Stimulated activated naive CD4-positive, alpha-beta T cell treated with Interleukin-2 at 50 U/mL for 16 hours (primary cell): ENCODE measurements around the gene PROX2.

Experiments used
- DNase-seq: peaks from one replicate; lab custom pipeline; 2025; lab: John Stamatoyannopoulos, UW

Gene PROX2

DNA sequence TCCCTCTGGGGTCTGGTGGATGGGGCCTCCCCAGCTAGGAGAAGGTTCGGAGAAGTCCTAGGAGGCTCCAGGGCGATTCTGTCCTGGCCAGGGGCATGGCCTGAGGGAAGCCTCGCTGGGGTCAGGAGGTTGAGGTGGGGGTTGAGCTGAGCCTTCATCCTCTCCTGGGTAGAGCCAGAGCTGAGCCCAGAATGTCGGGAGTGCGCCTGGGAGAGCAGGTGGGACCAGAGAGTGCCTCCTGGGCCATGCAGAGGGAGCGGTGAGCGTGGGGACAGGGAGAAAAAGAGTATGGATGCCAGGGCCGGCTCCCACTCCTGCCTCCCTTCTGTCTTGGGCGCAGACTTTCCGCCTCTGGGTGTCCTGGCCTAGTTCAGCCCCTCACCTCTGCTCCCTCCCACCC lies 34.0 kb upstream of the PROX2 start:
- DNase-seq, result no peak

DNA sequence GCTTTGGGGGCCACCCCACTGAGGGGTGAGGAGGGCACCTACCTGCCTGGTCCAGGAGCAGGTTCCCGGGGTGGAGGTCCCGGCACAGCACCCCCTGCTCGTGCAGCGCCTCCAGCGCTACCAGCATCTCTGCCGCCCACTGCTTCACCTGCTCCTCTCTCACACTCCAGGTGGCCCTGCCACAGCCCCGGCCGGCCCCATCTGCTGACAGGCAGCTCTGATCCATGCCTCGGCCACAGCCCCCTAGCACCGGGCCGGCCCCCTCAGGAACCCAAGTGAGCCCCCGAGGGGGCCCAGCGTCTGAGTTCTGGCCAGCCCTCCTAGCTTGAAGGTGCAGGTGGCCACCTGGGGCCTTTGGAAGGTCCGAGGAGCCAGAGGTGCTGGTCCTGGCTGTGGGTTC lies 33.6 kb upstream of the PROX2 start:
- DNase-seq, result no peak

DNA sequence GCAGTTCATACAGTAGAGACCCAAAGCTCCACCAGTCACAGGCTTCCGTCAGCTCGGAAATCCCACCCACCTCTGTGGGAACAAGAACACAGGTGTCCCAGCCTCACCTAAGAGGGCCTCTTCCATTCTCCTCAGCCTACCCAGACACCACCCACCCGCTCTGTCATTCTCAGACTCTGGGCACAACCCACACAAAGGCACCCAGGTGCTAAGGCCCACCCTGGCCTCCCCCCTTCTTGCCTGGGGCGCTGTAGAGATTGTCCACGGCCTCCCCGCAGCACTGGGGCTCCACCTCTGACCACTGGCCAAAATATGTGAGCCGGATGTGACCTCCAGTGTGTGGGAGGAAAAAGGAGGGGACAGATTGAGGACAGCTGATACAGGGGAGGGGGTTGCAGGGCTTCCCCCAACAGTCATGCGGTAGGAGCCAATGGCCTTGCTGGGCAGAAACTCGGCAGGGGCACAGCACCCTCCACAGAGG lies 33.0 kb upstream of the PROX2 start:
- no peak for DNase-seq

DNA sequence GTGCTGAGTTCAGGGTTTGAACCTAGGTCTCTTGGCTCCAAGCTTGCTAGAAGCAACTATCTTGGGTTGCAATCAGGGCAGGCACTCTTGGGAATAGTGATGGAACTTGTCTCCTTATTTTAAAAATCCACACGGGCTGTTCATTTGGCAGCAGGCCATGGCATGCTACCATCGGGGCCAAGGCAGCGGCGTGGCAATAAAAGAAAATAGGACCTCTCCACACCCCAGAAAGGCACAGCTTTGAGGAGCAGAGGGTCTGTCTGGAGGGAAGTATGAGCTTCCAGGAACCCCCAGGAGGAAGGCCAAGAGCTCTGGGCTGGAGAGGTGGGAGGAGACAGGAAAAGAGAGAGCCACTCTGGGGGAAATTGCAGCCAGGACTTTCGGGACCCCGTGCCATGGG lies 31.8 kb upstream of the PROX2 start:
- no peak for DNase-seq

DNA sequence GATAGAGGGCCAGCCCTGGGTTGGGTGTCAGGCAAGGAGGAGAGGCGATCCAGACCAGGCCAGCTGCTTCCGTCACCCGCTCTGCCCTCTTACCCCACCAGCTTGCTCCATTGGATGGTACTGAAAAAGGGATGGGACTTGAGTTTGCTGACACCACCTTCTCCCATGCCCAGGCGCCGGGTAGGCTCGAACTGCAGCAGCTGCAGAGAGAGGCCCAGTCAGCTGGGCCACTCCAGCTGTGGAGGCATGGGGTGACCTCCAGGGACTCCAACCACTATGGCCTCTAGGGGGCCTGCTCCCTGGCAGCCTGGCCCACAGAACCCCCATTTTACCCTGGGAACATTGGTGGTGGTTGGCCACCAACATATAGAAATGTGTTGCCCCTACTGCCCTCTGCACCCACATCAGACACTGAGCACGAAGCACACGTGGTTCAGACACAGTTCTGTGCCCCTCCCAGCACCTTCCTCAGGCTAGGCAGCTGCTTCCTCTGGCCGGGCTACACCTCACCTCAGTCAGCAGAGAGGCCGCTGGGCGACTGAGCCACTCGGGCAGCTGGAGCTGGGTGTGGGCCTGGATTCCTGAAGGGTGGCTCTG lies 31.1 kb upstream of the PROX2 start:
- no peak for DNase-seq

DNA sequence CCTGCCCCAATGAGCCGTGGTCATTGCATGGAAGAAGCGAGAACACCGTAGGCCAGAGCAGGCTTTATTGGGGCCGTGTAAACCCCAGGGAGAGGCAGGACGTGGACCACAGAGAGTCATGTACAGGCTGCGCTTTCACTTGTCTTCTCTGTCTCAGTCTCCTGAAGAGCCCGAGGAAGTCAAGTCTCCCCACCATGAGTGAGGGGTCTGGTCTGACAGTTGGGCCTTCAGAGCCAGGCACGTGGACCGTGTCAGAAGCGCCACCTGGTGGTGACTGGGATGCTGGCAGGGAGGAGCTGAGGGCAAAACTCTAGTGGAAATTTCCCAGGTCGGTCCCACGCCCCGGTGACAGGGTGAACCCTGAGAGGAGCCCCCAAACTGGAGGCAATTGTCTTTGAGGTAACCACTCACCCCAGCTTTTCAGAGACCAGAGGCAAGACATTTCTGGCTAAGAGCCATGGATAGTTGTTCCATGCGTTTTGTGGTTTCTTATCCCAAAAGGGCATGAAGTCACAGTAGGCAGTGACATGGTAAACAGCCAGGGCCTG lies 29.7 kb upstream of the PROX2 start:
- DNase-seq, result peak; percentile 69

DNA sequence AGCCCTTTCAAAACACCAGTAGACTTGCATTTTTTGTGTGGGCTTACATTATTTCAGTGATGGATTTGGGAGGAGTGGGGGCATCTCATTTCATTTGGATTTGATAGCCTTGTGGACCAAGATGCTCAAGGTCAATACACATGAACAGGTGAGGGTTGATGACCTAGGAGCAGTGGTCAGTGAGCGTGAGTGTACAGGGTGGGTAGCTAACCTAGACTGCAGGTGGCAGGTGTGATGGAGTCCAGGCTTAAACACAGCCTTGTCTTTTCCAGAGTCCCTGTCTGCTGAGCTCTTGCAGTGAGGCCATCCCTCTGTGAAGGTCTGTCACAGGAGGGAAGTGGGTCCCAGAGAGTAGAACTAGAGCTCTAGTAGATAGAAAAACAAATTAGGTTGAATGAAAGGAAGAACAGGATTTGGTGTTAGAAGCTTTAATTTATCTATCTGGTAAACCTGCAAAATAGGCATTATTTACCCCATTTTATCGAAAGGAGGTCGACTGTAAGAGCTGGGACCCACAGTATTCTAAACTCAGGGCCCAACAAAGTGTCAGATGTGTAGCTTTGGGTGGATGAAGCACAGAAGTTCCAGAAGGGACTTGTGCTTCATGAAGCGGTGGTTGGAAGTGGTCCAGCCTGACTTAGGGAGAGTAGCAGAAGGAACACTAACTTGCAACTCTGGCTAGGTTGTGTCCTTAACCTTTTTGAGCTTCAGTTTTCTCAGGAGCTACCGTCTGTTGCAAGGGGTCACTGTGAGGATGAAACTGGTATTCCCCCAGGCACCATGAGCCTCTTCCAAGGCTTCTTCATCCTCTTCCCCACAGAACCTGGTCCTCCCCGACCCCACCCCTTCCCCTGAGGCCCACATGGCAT lies 28.9 kb upstream of the PROX2 start:
- DNase-seq, result no peak

DNA sequence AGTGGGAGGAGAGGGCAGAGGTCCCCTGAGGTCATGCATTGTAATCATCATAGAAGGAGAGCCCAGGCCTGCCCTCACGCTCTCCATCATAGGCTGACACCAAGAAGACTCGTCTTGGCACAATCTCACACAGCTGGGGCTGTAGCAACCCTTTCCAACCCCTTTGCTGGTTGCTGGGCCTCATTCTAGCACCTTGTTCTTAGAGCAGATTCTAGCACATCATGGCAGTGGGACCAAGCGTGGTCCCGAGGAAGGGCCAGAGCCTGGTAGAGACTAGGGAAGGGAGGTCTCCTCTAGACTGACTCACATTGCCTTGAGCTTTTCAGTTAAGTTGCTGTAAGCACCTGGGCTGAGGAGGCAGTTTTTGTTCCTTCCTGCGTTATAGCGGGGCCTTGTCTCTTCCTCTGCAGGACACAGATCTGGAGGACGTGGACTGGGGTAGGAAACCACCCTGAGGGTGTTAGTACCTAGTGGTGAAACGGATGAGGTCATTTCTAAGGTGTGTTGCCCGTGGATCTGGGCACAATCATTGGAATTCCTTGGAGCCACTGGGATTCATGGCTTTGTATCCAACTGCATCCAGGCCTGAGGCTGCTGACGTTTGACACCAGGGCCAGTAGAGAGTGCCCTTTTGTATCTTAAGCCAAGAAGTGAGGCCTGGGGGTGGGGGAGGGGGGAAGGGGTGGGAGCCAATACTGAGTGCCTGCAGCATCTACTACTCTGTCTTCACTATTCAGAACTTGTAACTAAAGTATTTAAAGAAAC lies 27.2 kb upstream of the PROX2 start:
- DNase-seq, result no peak

DNA sequence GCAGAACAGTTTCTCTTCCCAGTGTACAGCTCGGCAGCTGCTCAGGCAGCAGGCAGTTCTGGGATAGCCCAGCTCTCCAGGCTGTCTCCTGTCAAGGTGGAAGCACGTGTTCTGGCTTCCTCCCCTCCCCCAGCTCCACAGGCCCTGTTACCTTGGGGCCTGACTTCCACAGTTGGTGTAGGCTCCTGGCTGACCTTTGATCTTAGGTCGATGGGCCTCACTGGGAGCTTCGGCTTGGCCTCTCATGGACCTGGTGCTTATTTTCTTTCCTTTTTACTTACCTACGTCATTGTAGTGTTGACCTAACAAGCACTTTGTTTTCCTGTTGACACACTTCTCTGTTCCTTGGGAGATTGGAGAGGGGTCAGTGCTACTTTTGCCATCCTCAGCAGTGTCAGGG lies 22.7 kb upstream of the PROX2 start:
- DNase-seq, result no peak

DNA sequence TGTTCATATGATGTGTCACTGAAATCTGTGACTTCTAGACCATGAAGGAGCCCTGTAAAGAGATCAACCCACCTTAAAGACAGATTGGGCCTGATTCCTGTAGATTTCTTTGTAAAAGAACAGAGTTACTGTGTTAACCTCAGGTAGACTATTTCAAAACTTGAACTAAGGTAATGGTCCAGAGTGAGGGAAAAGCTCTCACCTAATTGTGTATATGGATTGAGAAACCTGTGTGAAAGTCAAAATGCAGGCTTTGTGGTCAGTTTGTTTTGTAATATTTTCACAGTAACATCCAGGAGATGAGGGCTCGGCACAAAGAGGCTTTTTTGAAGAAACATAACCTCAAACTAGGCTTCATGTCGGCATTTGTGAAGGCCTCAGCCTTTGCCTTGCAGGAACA lies 22.1 kb upstream of the PROX2 start:
- DNase-seq, result no peak

DNA sequence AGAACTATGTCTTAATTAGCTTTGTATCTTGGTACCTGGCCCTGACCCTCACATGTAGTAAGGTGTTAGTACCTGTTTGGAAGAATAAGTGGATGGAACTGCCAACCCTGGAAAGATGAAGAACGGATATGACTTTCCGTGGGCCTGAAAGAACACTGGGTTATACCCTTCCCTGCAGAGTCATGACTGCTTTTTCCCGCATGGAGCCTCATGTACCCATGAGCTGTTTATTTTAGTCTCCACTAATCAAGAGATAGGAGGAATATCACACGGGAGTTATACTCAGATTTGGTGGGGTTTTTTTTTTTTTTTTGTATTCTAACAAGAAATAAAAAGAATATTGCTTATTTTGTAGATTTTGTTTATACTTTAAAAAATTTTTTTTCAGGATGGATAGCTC lies 21.7 kb upstream of the PROX2 start:
- no peak for DNase-seq

DNA sequence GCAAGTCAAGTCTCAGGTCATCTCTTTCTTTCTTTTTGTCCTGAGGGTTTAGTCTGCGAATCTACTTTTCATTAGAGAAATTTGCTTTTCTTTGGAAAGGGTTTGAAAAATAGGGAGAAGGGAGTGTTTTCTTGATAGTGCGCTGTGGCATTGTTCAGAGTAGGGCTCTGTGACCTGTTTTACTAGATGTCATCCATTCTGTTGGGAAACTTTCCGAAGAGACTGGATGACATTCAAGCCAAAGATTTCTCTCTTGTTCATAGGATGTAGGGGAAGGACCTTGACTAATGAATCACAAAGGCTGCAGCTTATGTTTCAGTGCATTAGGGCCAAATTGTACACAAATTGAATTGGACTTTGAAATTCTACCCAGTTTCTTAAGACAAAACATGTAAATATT lies 20.5 kb upstream of the PROX2 start:
- no peak for DNase-seq

DNA sequence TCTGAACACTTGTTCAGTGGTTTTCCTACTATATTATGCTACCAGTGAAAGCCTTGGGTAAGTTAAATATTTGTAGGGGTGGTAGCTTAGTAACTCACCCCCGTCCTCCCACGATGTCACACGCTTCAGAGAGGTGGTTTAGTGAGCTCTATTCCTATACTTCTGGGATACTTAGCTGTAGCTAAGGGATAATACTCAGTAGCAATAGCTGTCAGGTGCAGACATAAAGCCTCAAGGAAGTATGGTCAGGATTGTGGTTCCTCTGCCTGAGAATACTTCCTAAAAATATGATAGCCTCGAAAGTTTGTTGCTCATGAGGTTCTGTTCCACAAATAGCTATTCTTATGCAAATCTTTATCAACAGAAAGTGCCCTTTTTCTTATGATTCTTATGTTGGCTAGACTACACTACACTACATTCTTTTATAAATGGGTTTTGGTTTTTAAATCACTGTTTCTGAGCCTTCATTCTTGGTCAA lies 17.7 kb upstream of the PROX2 start:
- no peak for DNase-seq

DNA sequence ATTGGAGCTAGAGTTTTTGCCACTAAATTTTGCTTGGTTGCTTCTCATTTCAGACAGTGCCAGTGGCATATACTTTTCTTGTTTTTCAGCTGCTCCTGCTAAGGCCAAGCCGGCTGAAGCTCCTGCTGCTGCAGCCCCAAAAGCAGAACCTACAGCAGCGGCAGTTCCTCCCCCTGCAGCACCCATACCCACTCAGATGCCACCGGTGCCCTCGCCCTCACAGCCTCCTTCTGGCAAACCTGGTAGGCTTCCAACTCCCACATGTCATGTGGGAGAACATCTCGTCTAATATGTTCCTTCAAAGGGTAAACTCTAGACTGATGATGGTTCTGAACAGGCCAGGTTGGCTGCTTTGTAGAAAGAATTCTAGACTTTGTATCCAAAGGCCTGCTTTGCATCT lies 16.8 kb upstream of the PROX2 start:
- no peak for DNase-seq

DNA sequence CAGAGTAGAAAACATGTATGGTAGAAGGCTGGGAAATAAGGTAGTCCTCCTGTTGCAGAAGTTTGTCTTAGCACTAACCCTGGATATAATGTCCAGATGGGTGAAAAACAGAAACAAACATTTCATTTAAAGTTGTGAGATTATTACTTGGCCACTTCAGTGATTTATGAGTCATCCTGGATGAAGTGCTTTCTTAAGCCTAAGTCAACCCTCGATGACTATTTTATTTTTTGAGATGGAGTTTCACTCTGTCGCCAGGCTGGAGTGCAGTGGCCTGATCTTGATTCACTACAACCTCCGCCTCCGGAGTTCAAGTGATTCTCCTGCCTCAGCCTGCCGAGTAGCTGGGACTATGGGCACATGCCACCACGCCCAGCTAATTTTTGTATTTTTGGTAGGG lies 15.9 kb upstream of the PROX2 start:
- DNase-seq, result no peak

DNA sequence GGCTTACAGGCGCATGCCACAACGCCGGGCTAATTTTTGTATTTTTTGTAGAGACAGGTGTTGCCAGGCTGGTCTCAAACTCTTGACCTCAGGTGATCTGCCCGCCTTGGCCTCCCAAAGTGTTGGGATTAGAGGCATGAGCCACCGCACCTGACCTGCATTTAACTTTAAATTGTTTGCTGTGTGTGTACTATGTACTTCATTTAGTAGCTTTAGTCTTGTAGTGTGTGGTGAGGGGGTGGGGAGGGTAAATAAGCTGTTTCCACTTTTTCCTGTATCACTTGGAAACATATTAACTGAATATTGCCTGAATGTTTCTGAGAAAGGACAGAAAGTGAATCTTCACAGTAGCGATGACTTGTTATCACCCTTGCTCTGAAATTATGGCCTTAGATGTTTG lies 14.3 kb upstream of the PROX2 start:
- no peak for DNase-seq

DNA sequence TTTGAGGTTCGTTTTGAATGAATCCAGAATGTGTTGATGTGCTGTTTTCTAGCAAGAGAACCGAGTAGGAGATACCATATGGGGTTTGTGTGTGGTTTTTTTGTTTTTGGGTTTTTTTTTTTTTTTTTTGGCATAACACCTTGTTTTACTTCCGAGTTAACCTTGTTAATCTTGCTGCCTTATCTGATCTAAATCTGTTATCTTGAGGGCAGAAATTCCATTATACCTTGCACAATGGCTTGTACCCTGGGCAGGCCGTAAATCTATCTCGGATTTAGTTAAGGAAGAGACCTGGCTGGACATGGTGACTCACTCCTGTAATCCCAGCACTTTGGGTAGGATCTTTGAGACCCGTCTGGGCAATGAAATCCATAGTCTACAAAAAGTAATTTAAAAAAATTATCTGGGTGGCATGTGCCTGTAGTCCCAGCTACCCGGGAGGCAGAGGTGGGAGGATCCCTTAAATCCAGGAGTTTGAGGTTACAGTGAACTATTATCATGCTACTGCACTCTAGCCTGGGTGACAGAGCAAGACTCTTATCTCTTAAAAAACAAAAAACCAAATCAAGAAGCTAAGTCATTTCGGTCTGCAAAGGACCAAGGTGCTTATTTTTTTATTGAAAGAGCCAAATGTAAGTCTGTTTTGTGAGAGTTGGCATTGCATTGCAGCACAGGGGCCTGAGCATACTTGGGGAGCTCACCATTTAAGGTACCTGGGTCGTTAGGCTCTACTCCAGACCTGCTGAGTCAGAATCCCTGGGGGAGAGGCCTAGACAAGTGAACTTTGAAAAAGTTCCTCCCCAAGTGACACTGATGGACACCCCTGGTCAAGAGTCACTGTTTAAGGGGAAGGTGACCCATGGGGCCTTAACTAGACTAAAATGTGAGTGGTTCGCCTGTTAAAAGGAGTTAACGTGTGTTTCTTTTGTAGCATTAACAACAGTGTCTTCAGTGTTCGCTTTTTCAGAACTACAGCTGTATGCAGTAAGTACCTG lies 12.5 kb upstream of the PROX2 start:
- DNase-seq, result no peak

DNA sequence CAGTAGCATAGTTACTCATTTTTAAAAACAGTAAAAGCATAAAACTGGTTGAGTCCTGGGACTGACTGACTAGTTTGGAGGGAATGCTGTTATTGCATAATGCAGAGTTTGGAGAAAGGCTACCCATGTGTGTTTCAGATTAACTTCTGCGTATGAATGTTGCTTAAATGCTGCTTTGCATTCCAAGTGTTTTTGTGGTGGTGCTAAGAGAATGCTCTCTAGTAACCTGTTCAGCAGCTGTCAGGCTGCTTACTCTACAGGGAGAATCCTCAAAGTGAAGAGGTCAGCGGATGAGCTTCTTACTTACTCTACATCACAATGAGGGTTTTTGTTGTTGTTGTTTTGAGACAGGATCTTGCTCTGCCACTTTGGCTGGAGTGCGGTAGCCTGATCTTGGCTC lies 10.1 kb upstream of the PROX2 start:
- DNase-seq, result no peak

DNA sequence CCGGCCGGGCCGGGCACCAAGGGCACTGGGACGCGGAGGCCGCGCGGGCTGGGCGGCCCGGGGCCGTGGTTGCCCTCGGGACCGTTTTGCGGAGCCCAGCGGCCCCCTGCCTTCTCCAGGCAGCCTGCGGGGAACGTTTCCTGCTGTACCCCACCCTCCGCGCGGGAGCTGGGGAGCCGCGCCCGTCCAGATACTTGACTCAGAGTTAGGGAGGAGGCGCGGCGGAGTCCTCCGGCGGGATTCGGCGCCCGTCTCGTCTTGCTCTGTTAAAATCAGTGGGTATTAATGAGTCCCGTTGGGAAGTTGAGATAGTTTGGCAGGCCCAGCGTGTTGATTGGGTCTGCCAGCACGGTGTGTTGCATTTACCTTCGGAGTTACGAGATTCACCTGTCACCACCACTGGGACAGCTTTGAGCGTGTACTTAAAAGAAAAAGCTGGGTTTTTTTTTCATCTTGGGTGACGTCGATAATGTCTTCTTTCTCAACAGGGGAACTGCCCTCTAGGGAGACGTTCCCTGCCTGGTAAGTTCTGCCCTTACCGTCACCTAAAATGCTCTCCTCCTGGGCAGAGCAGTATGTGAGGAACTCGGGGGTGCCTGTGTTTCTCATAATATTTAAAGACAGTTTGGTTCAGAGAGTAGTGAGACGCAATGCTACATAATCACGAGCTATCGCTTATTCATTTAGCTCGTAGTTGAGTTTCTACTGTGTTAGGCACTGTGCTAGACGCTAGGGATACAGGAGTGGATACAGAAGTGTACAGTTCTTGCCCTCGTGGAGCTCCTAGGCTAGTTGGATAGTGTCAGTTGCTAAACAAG lies 6.4 kb upstream of the PROX2 start:
- peak; percentile 51 for DNase-seq

DNA sequence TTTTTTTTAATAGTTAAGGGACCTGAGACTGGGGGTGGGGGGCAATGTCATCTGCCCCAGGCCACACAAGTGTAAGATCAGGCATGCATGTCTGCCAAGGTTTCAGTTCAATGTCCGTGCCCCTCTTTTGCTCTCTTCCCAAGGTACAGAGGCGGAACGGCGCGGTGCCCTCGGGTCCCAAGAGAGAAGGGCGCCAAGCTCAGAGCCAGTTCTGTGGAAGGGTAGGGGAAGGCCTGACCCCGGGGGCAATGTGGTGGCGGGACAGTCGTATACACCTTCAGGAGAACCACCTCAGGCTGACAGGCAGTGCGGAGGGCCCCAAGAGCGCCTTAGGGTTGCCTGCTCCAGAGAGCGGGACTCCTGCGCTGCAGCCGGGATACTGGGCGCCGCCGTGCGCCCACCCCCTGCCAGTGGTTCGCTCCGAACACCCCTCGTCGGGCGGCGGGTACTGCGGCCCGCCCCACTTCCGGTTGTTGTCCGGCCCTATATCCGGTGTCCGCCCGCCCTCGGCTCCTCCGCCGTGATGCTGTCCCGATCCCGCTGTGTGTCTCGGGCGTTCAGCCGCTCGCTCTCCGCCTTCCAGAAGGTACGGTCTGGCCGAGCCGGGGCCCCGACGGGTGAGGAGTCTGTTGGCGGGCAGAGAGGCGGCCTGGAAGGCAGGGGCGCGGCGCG lies 5.6 kb upstream of the PROX2 start, which contains the start of gene DLST:
Gene DLST (plus strand): TSS at position 486 of the 672 bp plus-strand sequence. CDS start 38 bp downstream, at position 524.
- peak; percentile 83 for DNase-seq
